ENCODE measurements around the gene CD24. TPM values are rescaled to one million over a fixed set of nuclear protein-coding genes. Genes with fewer than 3 reads are reported as not detected.

CD24 gene
- total RNA-seq (2014; rRNA removed) (117 and 125 TPM in 2 replicates), Bru-seq, nascent RNA (percentile 96 among the genes with signal in this experiment), BruChase-seq, experiment 1, labeled RNA remaining after a 6-hour chase (percentile 99 among the genes with signal in this experiment), BruChase-seq, experiment 2, labeled RNA remaining after a 2-hour chase (percentile 98 among the genes with signal in this experiment)
- long read RNA-seq, transcript CD24-201 (2 exons, 2,180 nt): major isoform, 91 of 119 reads
- long read RNA-seq, transcript CD24-204 (3 exons, 2,513 nt): minor isoform, 14 of 119 reads
- long read RNA-seq, partial matches to known transcripts: 1 of 119 reads
- long read RNA-seq, other reads (novel, unspliced or antisense): 12 of 119 reads

GRCh38 chr6:106974336-106974998 lies at the start of gene CD24:
TSS of gene CD24 (minus strand) at chr6:106974729. CDS start at chr6:106974646, 83 bp downstream.
- Histone ChIP-seq H3K27me3 (ENCODE audit: low read length) (no peaks in the 10 kb centered on the region), H3K36me3 (ENCODE audit: low read depth, low read length) (no peaks in the 10 kb centered on the region), H3K9me3 (ENCODE audit: low read length) (no peaks in the 10 kb centered on the region), H3K4me2 (ENCODE audit: low read length) (peak within 1 kb of the TSS; percentile 83), H3K9ac (ENCODE audit: low read length) (peak within 1 kb of the TSS; percentile 80), H3K79me2 (ENCODE audit: low read length) (peaks cover 30% of the 10 kb centered on the region), H3K4me3 (ENCODE audit: low read length) (peak within 1 kb of the TSS; percentile 96), H3K27ac (ENCODE audit: low read length) (peak within 1 kb of the TSS; percentile 59), H3K4me1 (ENCODE audit: insufficient read depth, low read length) (peaks cover 17% of the 10 kb centered on the region), H3F3A (ENCODE audit: low read length, unreplicated experiment) (no peaks in the 10 kb centered on the region), H2AFZ (ENCODE audit: low read length) (peak within 1 kb of the TSS; percentile 81), H4K20me1 (ENCODE audit: low read length) (peaks cover 23% of the 10 kb centered on the region), H3K9me2 (replicated peaks; ENCODE audit: low read length) (no peaks in the 10 kb centered on the region)
- ChIA-PET CTCF (interaction anchor here (1.0 kb wide), 1 partner anchor 614 kb away, joined by 3 read pairs; the partner anchor contains the start of gene CRYBG1), POLR2A (ENCODE audit: unreplicated experiment) (interaction anchor here (0.6 to 1.0 kb wide), 3 partner anchors 83 to 383 kb away, joined by 3 read pairs; no protein-coding TSS in a partner anchor)
- DNase-seq (peak; percentile 60), ATAC-seq (peak; percentile 54)
- TF ChIP-seq EZH2 (IDR thresholded peaks at IDR 0.05; ENCODE audit: low read length, unreplicated experiment): no peak
- TF ChIP-seq CTCF (conservative IDR thresholded peaks at IDR 0.05; ENCODE audit: low read depth, low read length): no peak
- no peak for TF ChIP-seq EZH2phosphoT487 (IDR thresholded peaks at IDR 0.05; ENCODE audit: borderline replicate concordance, low read length)
- no TSS peak for BruUV-seq (replicated peaks)
- intact Hi-C loops (cut with micrococcal nuclease): loop anchor here (2.0 to 10.0 kb wide), 3 partner anchors 60 to 282 kb away; no protein-coding TSS in a partner anchor

- H3K79me2 ChIP-seq (ENCODE audit: low read length): no peaks in the 10 kb centered on the region
- H2AFZ ChIP-seq (ENCODE audit: low read length): no peak overlapping the region
- no peaks in the 10 kb centered on the region for H3K9me3 ChIP-seq (ENCODE audit: low read length)
- TF ChIP-seq CTCF (conservative IDR thresholded peaks at IDR 0.05; ENCODE audit: low read depth, low read length): no peak
- TF ChIP-seq EZH2 (IDR thresholded peaks at IDR 0.05; ENCODE audit: low read length, unreplicated experiment): no peak
- TF ChIP-seq EZH2phosphoT487 (IDR thresholded peaks at IDR 0.05; ENCODE audit: borderline replicate concordance, low read length): no peak
- H3K27me3 ChIP-seq (ENCODE audit: low read length): no peaks in the 10 kb centered on the region
- H3K27ac ChIP-seq (ENCODE audit: low read length): no peak overlapping the region
- no peaks in the 10 kb centered on the region for H3K9me2 ChIP-seq (replicated peaks; ENCODE audit: low read length)
- H3K9ac ChIP-seq (ENCODE audit: low read length): no peak overlapping the region
- H3K4me1 ChIP-seq (ENCODE audit: insufficient read depth, low read length): peaks cover 10% of the 10 kb centered on the region
- peak; percentile 83 for ATAC-seq
- CTCF ChIA-PET: no interaction called here
- peak; percentile 70 for DNase-seq
- H4K20me1 ChIP-seq (ENCODE audit: low read length): no peaks in the 10 kb centered on the region
- H3K4me3 ChIP-seq (ENCODE audit: low read length): no peak overlapping the region
- H3K36me3 ChIP-seq (ENCODE audit: low read depth, low read length): no peaks in the 10 kb centered on the region
- no TSS peak for BruUV-seq (replicated peaks)
- POLR2A ChIA-PET (ENCODE audit: unreplicated experiment): interaction anchor here (0.7 kb wide), 1 partner anchor 545 kb away, joined by 5 read pairs; no protein-coding TSS in a partner anchor
- H3F3A ChIP-seq (ENCODE audit: low read length, unreplicated experiment): no peaks in the 10 kb centered on the region
- intact Hi-C loops (cut with micrococcal nuclease): no loop called here
- H3K4me2 ChIP-seq (ENCODE audit: low read length): peak overlapping the region; percentile 38; the same call in 1 of the 2 replicates
Measured at GRCh38 chr6:107021446-107022185, 47.1 kb upstream of the CD24 start.

Measured in PC-3 (cell line).